ENCODE measurements around the gene KLK3.

Gene KLK3

DNA sequence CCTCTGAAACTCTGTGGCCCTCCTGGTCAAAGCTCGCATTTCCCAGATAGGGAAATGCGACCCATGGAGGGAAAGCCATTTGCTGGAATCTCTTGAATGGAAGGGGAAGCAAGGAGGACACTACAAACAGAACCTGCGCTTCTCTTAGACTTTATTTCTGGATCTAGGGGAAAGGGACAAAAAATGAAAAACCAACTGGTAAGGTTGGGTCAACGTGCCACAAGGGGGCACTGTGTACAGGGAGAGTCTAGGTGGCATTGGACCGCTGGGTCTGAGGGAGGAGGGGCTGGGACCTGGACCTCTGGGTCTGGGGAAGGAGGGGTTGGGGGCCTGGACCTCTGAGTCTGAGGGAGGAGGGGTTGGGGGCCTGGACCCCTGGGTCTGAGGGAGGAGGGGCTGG, 51.5 kb downstream of the KLK3 start:
- DNase-seq, result peak; percentile 32 to 53

DNA sequence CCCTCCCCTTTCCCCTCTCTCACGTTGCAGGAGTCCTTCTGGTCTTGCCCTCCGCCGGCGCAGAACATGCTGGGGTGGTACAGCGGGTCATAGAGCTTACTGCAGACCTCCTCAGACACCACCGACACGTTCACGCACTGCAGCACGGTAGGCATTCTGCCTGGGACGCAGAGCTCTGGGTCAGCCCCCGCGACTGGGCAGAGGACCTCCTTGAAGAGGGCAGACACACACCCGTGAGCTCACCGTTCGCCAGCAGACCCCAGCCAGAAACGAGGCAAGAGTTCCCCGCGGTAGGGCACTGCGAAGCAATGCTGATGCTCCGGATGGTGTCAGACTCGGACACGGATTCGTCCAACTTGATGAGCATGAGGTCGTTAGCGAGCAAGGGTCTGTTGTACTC, 53.6 kb downstream of the KLK3 start:
- DNase-seq, result no peak

DNA sequence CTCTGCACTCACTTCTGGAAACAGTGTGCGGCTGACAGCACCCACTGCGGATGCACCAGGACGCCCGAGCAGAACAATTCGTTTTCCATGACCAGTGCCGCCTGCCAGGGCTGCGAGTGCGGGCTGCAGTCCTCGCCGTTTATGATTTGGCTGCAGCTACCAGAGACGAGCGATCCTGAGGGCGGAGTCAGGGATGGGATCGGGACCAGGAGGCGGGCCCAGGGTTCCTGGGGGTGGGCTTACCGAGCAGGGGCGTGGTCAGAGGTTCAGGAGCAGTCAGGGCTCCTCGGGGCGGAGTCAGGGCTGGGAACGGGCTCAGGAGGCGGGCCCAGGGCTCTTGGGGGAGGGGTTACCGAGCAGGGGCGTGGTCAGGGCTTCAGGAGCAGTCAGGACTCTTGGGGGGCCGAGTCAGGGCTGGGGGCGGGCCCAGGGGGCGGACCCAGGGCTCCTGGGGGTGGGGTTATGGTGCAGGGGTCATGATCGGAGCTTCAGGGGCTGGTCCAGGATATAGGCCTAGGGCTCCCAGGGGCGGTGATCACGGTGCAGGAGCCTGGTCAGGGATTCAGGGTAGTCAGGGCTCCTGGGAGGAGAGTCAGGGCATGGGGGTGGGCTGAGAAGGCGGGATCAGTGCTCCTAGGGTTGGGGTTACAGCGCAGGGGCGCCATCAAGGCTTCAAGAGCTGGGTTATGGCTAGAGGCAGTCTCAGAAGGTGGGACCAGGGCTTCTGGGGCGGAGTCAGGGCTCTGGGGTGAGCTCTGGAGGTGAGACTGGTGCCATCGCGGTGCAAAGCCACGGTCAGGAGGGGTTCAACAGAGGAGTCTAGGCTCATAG, 54.7 kb downstream of the KLK3 start:
- DNase-seq, result peak; percentile 36 to 44

Data from inflammatory macrophage (primary cell).